Cardiac muscle cell (in vitro differentiated cells and primary cell): ENCODE results near the gene TMEM245. TPM values are rescaled to one million over a fixed set of nuclear protein-coding genes. Genes with fewer than 3 reads are reported as not detected.

ENCODE experiments used
- DNase-seq, 2 donors: peaks; one replicate each; pipeline versions ENCODE4 v3.0.0 to v3.0.0-alpha.2; 2010 to 2017; ENCODE audit warnings: low read depth in 1 of 2, low spot score in 1 of 2
- H3K27ac ChIP-seq: fragments of 200-600 bp; sonication (generic); 2 replicates; pipeline ENCODE4 v1.5.1; 2016
- H3K27me3 ChIP-seq: fragments of 200-600 bp; sonication (generic); 2 replicates; pipeline ENCODE4 v1.6.0; 2016; ENCODE audit warnings: control low read depth
- H3K36me3 ChIP-seq: fragments of 200-600 bp; sonication (generic); 2 replicates; pipeline ENCODE4 v1.5.1; 2016; ENCODE audit warnings: control low read depth
- H3K4me1 ChIP-seq: fragments of 200-600 bp; sonication (generic); 2 replicates; pipeline ENCODE4 v1.8.1; 2017; ENCODE audit warnings: low read depth, mild to moderate bottlenecking, mixed run types
- H3K4me3 ChIP-seq: fragments of 200-600 bp; sonication (generic); 2 replicates; pipeline ENCODE4 v1.5.1; 2016; ENCODE audit warnings: mild to moderate bottlenecking
- H3K9me3 ChIP-seq: fragments of 200-600 bp; sonication (generic); 2 replicates; pipeline ENCODE4 v1.5.1; 2017; ENCODE audit warnings: low read depth, mild to moderate bottlenecking, control low read depth
- CTCF ChIP-seq: IDR thresholded peaks from 2 replicates; pipeline ENCODE4 v1.5.1; 2012; ENCODE audit warnings: low read depth, mild to moderate bottlenecking, low read length
- polyA plus RNA-seq: library from polyadenylated mRNA; unstranded; fragments of >200 nt; fragmentation: Nextera tagmentation; extraction: Ambion mirVana; gene quantifications from 2 replicates; pipeline ENCODE4 v1.2.1, GENCODE V29; 2016
- total RNA-seq: library from RNA; depleted of rRNA; stranded (reverse); fragments of >200 nt; gene quantifications from 2 replicates; pipeline ENCODE4 v1.2.3, GENCODE V29; 2016

The TMEM245 gene
- total and polyA plus RNA-seq, 2 experiments from 2014 or later, result 75.6 to 88.1 TPM

- no peaks in the 10 kb centered on the region for H3K9me3 ChIP-seq
- no peak for DNase-seq
- peaks cover 2% of the 10 kb centered on the region for H3K27me3 ChIP-seq
- H3K4me3 ChIP-seq, result no peak overlapping the region
- no peaks in the 10 kb centered on the region for H3K4me1 ChIP-seq
- no peak for TF ChIP-seq CTCF
- no peak overlapping the region for H3K27ac ChIP-seq
- no peaks in the 10 kb centered on the region for H3K36me3 ChIP-seq
These were observed 37.0 kb upstream of the TMEM245 start for GRCh38 chr9:109156708-109157107.

GRCh38 chr9:109150925-109151545, 31.3 kb upstream of the TMEM245 start:
- Histone ChIP-seq H3K27ac (no peak overlapping the region), H3K9me3 (no peaks in the 10 kb centered on the region), H3K4me1 (no peaks in the 10 kb centered on the region), H3K4me3 (no peak overlapping the region), H3K27me3 (no peaks in the 10 kb centered on the region), H3K36me3 (no peaks in the 10 kb centered on the region)
- no peak for TF ChIP-seq CTCF
- no peak for DNase-seq

- Histone ChIP-seq H3K27me3 (no peaks in the 10 kb centered on the region), H3K4me3 (no peak overlapping the region), H3K9me3 (no peaks in the 10 kb centered on the region), H3K4me1 (no peaks in the 10 kb centered on the region), H3K27ac (no peak overlapping the region), H3K36me3 (no peaks in the 10 kb centered on the region)
- TF ChIP-seq CTCF, result no peak
- DNase-seq, result no peak
These were observed 30.0 kb upstream of the TMEM245 start for GRCh38 chr9:109149722-109150121.

- TF ChIP-seq CTCF, result no peak
- Histone ChIP-seq H3K4me1 (no peaks in the 10 kb centered on the region), H3K36me3 (no peaks in the 10 kb centered on the region), H3K27ac (no peak overlapping the region), H3K9me3 (no peaks in the 10 kb centered on the region), H3K4me3 (no peak overlapping the region), H3K27me3 (no peaks in the 10 kb centered on the region)
- DNase-seq, result no peak
These were observed 29.3 kb upstream of the TMEM245 start for GRCh38 chr9:109149089-109149488.

GRCh38 chr9:109145051-109145450, 25.3 kb upstream of the TMEM245 start:
- Histone ChIP-seq H3K27ac (no peak overlapping the region), H3K9me3 (no peaks in the 10 kb centered on the region), H3K27me3 (no peaks in the 10 kb centered on the region), H3K36me3 (no peaks in the 10 kb centered on the region), H3K4me3 (no peak overlapping the region), H3K4me1 (no peaks in the 10 kb centered on the region)
- DNase-seq, result no peak
- no peak for TF ChIP-seq CTCF
